ENCODE measurements around the gene ULBP2.
"Not testable (repeated sequence)": the region's sequence is repeated elsewhere in the genome, so short reads cannot be mapped to it uniquely, and the experiment has no call there.

ULBP2 gene

GRCh38 chr6:149983145-149983544 lies 41.3 kb downstream of the ULBP2 start:
- Histone ChIP-seq H3K36me3 (ENCODE audit: insufficient read depth, low read length) (no peaks in the 10 kb centered on the region), H3K4me2 (ENCODE audit: low read length) (no peak overlapping the region), H3K4me1 (ENCODE audit: control insufficient read depth, insufficient read depth, low read length) (no peaks in the 10 kb centered on the region), H3K9ac (ENCODE audit: low read depth, low read length) (no peak overlapping the region), H3K27me3 (ENCODE audit: control insufficient read depth, insufficient read depth, low read length) (peaks cover 71% of the 10 kb centered on the region), H3K9me3 (replicated peaks; ENCODE audit: low read length) (peaks cover 6% of the 10 kb centered on the region), H3K4me3 (ENCODE audit: low read length) (no peak overlapping the region)

GRCh38 chr6:149984773-149985172 lies 43.0 kb downstream of the ULBP2 start:
- H3K4me3 ChIP-seq (ENCODE audit: low read length): no peak overlapping the region
- peaks cover under 1% of the 10 kb centered on the region for H3K4me1 ChIP-seq (ENCODE audit: control insufficient read depth, insufficient read depth, low read length)
- H3K27me3 ChIP-seq (ENCODE audit: control insufficient read depth, insufficient read depth, low read length): peaks cover 75% of the 10 kb centered on the region
- no peak overlapping the region for H3K9ac ChIP-seq (ENCODE audit: low read depth, low read length)
- no peak overlapping the region for H3K4me2 ChIP-seq (ENCODE audit: low read length)
- H3K9me3 ChIP-seq (replicated peaks; ENCODE audit: low read length): peaks cover 16% of the 10 kb centered on the region
- H3K36me3 ChIP-seq (ENCODE audit: insufficient read depth, low read length): no peaks in the 10 kb centered on the region

- peaks cover 8% of the 10 kb centered on the region for H3K4me1 ChIP-seq (ENCODE audit: control insufficient read depth, insufficient read depth, low read length)
- peaks cover 16% of the 10 kb centered on the region for H3K9me3 ChIP-seq (replicated peaks; ENCODE audit: low read length)
- no peaks in the 10 kb centered on the region for H3K36me3 ChIP-seq (ENCODE audit: insufficient read depth, low read length)
- H3K9ac ChIP-seq (ENCODE audit: low read depth, low read length): no peak overlapping the region
- H3K4me2 ChIP-seq (ENCODE audit: low read length): no peak overlapping the region
- H3K4me3 ChIP-seq (ENCODE audit: low read length): no peak overlapping the region
- peaks cover 82% of the 10 kb centered on the region for H3K27me3 ChIP-seq (ENCODE audit: control insufficient read depth, insufficient read depth, low read length)
Measured at GRCh38 chr6:149985481-149985937, 43.7 kb downstream of the ULBP2 start.

GRCh38 chr6:149987602-149988107 lies 45.8 kb downstream of the ULBP2 start:
- H3K9ac ChIP-seq (ENCODE audit: low read depth, low read length): no peak overlapping the region
- peaks cover 16% of the 10 kb centered on the region for H3K9me3 ChIP-seq (replicated peaks; ENCODE audit: low read length)
- peaks cover 92% of the 10 kb centered on the region for H3K27me3 ChIP-seq (ENCODE audit: control insufficient read depth, insufficient read depth, low read length)

GRCh38 chr6:149988550-149989346 lies 46.9 kb downstream of the ULBP2 start:
- Histone ChIP-seq H3K9me3 (replicated peaks; ENCODE audit: low read length) (peaks cover 16% of the 10 kb centered on the region), H3K36me3 (ENCODE audit: insufficient read depth, low read length) (no peaks in the 10 kb centered on the region), H3K4me1 (ENCODE audit: control insufficient read depth, insufficient read depth, low read length) (peaks cover 13% of the 10 kb centered on the region), H3K4me3 (ENCODE audit: low read length) (no peak overlapping the region), H3K27me3 (ENCODE audit: control insufficient read depth, insufficient read depth, low read length) (peaks cover 94% of the 10 kb centered on the region), H3K4me2 (ENCODE audit: low read length) (no peak overlapping the region), H3K9ac (ENCODE audit: low read depth, low read length) (no peak overlapping the region)

More at GRCh38 chr6:149987602-149988107, 45.8 kb downstream of the ULBP2 start:
- Histone ChIP-seq H3K4me3 (ENCODE audit: low read length) (no peak overlapping the region), H3K4me2 (ENCODE audit: low read length) (no peak overlapping the region), H3K4me1 (ENCODE audit: control insufficient read depth, insufficient read depth, low read length) (peaks cover 13% of the 10 kb centered on the region), H3K36me3 (ENCODE audit: insufficient read depth, low read length) (no peaks in the 10 kb centered on the region)

GRCh38 chr6:149990212-149990660 lies 48.4 kb downstream of the ULBP2 start:
- peak overlapping the region; percentile 82 for H3K4me2 ChIP-seq (ENCODE audit: low read length)
- H3K9me3 ChIP-seq (replicated peaks; ENCODE audit: low read length): peaks cover 16% of the 10 kb centered on the region
- H3K27me3 ChIP-seq (ENCODE audit: control insufficient read depth, insufficient read depth, low read length): peaks cover 100% of the 10 kb centered on the region
- H3K36me3 ChIP-seq (ENCODE audit: insufficient read depth, low read length): no peaks in the 10 kb centered on the region
- H3K4me1 ChIP-seq (ENCODE audit: control insufficient read depth, insufficient read depth, low read length): peaks cover 13% of the 10 kb centered on the region
- H3K9ac ChIP-seq (ENCODE audit: low read depth, low read length): no peak overlapping the region
- H3K4me3 ChIP-seq (ENCODE audit: low read length): peak overlapping the region; percentile 64

- Histone ChIP-seq H3K9ac (ENCODE audit: low read depth, low read length) (no peak overlapping the region), H3K4me2 (ENCODE audit: low read length) (peak overlapping the region; percentile 82), H3K36me3 (ENCODE audit: insufficient read depth, low read length) (no peaks in the 10 kb centered on the region), H3K9me3 (replicated peaks; ENCODE audit: low read length) (peaks cover 16% of the 10 kb centered on the region), H3K4me3 (ENCODE audit: low read length) (peak overlapping the region; percentile 64), H3K4me1 (ENCODE audit: control insufficient read depth, insufficient read depth, low read length) (peaks cover 13% of the 10 kb centered on the region), H3K27me3 (ENCODE audit: control insufficient read depth, insufficient read depth, low read length) (peaks cover 98% of the 10 kb centered on the region)
Measured at GRCh38 chr6:149990661-149991471, 49.1 kb downstream of the ULBP2 start.

GRCh38 chr6:149991472-149991795 lies 49.6 kb downstream of the ULBP2 start:
- not testable (repeated sequence) for H3K36me3 ChIP-seq (ENCODE audit: insufficient read depth, low read length); H3K4me3 ChIP-seq (ENCODE audit: low read length); H3K9ac ChIP-seq (ENCODE audit: low read depth, low read length)
- peaks cover 16% of the 10 kb centered on the region for H3K9me3 ChIP-seq (replicated peaks; ENCODE audit: low read length)
- peak overlapping the region; percentile 82 for H3K4me2 ChIP-seq (ENCODE audit: low read length)
- H3K4me1 ChIP-seq (ENCODE audit: control insufficient read depth, insufficient read depth, low read length): peaks cover 13% of the 10 kb centered on the region
- peaks cover 98% of the 10 kb centered on the region for H3K27me3 ChIP-seq (ENCODE audit: control insufficient read depth, insufficient read depth, low read length)

- H3K4me1 ChIP-seq (ENCODE audit: control insufficient read depth, insufficient read depth, low read length): peaks cover 13% of the 10 kb centered on the region
- peaks cover 16% of the 10 kb centered on the region for H3K9me3 ChIP-seq (replicated peaks; ENCODE audit: low read length)
- no peaks in the 10 kb centered on the region for H3K36me3 ChIP-seq (ENCODE audit: insufficient read depth, low read length)
- H3K27me3 ChIP-seq (ENCODE audit: control insufficient read depth, insufficient read depth, low read length): peaks cover 98% of the 10 kb centered on the region
- no peak overlapping the region for H3K4me3 ChIP-seq (ENCODE audit: low read length)
- no peak overlapping the region for H3K4me2 ChIP-seq (ENCODE audit: low read length)
- no peak overlapping the region for H3K9ac ChIP-seq (ENCODE audit: low read depth, low read length)
Measured at GRCh38 chr6:149991838-149992237, 50.0 kb downstream of the ULBP2 start.

- Histone ChIP-seq H3K4me3 (ENCODE audit: low read length) (no peak overlapping the region), H3K9me3 (replicated peaks; ENCODE audit: low read length) (no peaks in the 10 kb centered on the region), H3K4me2 (ENCODE audit: low read length) (no peak overlapping the region), H3K4me1 (ENCODE audit: control insufficient read depth, insufficient read depth, low read length) (peaks cover 7% of the 10 kb centered on the region), H3K36me3 (ENCODE audit: insufficient read depth, low read length) (no peaks in the 10 kb centered on the region), H3K9ac (ENCODE audit: low read depth, low read length) (no peak overlapping the region), H3K27me3 (ENCODE audit: control insufficient read depth, insufficient read depth, low read length) (peaks cover 76% of the 10 kb centered on the region)
Measured at GRCh38 chr6:149995235-149995750, 53.5 kb downstream of the ULBP2 start.

- peaks cover 1% of the 10 kb centered on the region for H3K4me1 ChIP-seq (ENCODE audit: control insufficient read depth, insufficient read depth, low read length)
- H3K9me3 ChIP-seq (replicated peaks; ENCODE audit: low read length): no peaks in the 10 kb centered on the region
- H3K4me2 ChIP-seq (ENCODE audit: low read length): no peak overlapping the region
- no peak overlapping the region for H3K4me3 ChIP-seq (ENCODE audit: low read length)
- no peak overlapping the region for H3K9ac ChIP-seq (ENCODE audit: low read depth, low read length)
- H3K36me3 ChIP-seq (ENCODE audit: insufficient read depth, low read length): no peaks in the 10 kb centered on the region
- peaks cover 69% of the 10 kb centered on the region for H3K27me3 ChIP-seq (ENCODE audit: control insufficient read depth, insufficient read depth, low read length)
Measured at GRCh38 chr6:149995971-149996370, 54.2 kb downstream of the ULBP2 start.

Measured in skeletal muscle satellite cell (primary cell).